WTC11 (cell line): Measurements from ENCODE around the gene TMEM14A. TPM values are rescaled to one million over a fixed set of nuclear protein-coding genes. Genes with fewer than 3 reads are reported as not detected.
"Not testable (repeated sequence)": the region's sequence is repeated elsewhere in the genome, so short reads cannot be mapped to it uniquely, and the experiment has no call there.

Experiments used
- ATAC-seq: fragments of 200-7000 bp; cut with Tn5 transposase; 2 replicates; pipeline ENCODE4 v1.10.0; 2021; ENCODE audit warnings: mild to moderate bottlenecking, moderate library complexity
- CTCF ChIA-PET: fragments of 300-600 bp; sonication (Branson Sonifier 250); formaldehyde crosslinking; loops from one replicate; lab custom pipeline; 2021; ENCODE audit warnings: antibody characterized with exemption; lab: Charles Lee
- POLR2A ChIA-PET: fragments of 350-600 bp; sonication (Branson Sonifier 250); formaldehyde crosslinking; loops from one replicate; lab custom pipeline; 2021; ENCODE audit warnings: antibody characterized with exemption; lab: Charles Lee
- DNase-seq: peaks from one replicate; pipeline ENCODE4 v3.0.0; 2021; ENCODE audit warnings: low spot score
- H3K27ac Mint-ChIP-seq: 2 replicates; pipeline ENCODE4 v1.8.0; 2021; ENCODE audit warnings: mixed read lengths
- H3K27me3 Mint-ChIP-seq: 2 replicates; pipeline ENCODE4 v1.8.0; 2021; ENCODE audit warnings: low read depth, mild to moderate bottlenecking, moderate library complexity, mixed read lengths
- H3K36me3 Mint-ChIP-seq: 2 replicates; pipeline ENCODE4 v1.8.0; 2021; ENCODE audit warnings: mixed read lengths
- H3K4me1 Mint-ChIP-seq: 2 replicates; pipeline ENCODE4 v1.8.0; 2022; ENCODE audit warnings: mixed read lengths
- H3K4me3 Mint-ChIP-seq: 2 replicates; pipeline ENCODE4 v1.8.0; 2021; ENCODE audit warnings: mild to moderate bottlenecking, moderate library complexity, mixed read lengths
- H3K9me3 Mint-ChIP-seq: 2 replicates; pipeline ENCODE4 v1.8.0; 2021; ENCODE audit warnings: mixed read lengths
- ELF4 ChIP-seq: sonication (generic); formaldehyde crosslinking; IDR thresholded peaks from 2 replicates; pipeline ENCODE4 v1.8.1; 2022; ENCODE audit warnings: low read depth, mild to moderate bottlenecking, moderate library complexity, missing genetic modification reagents
- EMX1 ChIP-seq: fragments of 250-450 bp; sonication (Bioruptor Pico); IDR thresholded peaks from 2 replicates; pipeline ENCODE4 v1.8.0; 2021; ENCODE audit warnings: mild to moderate bottlenecking
- ESRRA ChIP-seq: sonication (generic); formaldehyde crosslinking; IDR thresholded peaks from 2 replicates; pipeline ENCODE4 v1.8.1; 2022; ENCODE audit warnings: mild to moderate bottlenecking, missing genetic modification reagents, borderline replicate concordance
- FOXJ3 ChIP-seq: sonication (generic); formaldehyde crosslinking; IDR thresholded peaks from 2 replicates; pipeline ENCODE4 v1.9.0; 2021; ENCODE audit warnings: missing genetic modification reagents, mild to moderate bottlenecking, borderline replicate concordance
- FOXP1 ChIP-seq: sonication (generic); formaldehyde crosslinking; IDR thresholded peaks from 2 replicates; pipeline ENCODE4 v1.8.0; 2022; ENCODE audit warnings: missing genetic modification reagents, mild to moderate bottlenecking, moderate library complexity, borderline replicate concordance
- JAZF1 ChIP-seq: fragments of 250-450 bp; sonication (Bioruptor Pico); IDR thresholded peaks from 2 replicates; pipeline ENCODE4 v1.9.0; 2021; ENCODE audit warnings: moderate library complexity, mild to moderate bottlenecking, inconsistent platforms
- MXD4 ChIP-seq: fragments of 250-450 bp; sonication (Bioruptor Pico); IDR thresholded peaks from 2 replicates; pipeline ENCODE4 v1.8.0; 2021; ENCODE audit warnings: mild to moderate bottlenecking, moderate library complexity, borderline replicate concordance
- NFYB ChIP-seq: sonication (generic); formaldehyde crosslinking; conservative IDR thresholded peaks from 2 replicates; pipeline ENCODE4 v1.8.0; 2022; ENCODE audit warnings: low read depth, missing genetic modification reagents
- NR1H2 ChIP-seq: sonication (generic); formaldehyde crosslinking; IDR thresholded peaks from 2 replicates; pipeline ENCODE4 v1.9.0; 2021; ENCODE audit warnings: mild to moderate bottlenecking, moderate library complexity, missing genetic modification reagents
- NR2C2 ChIP-seq: sonication (generic); formaldehyde crosslinking; IDR thresholded peaks from 2 replicates; pipeline ENCODE4 v1.8.0; 2022; ENCODE audit warnings: mild to moderate bottlenecking, missing genetic modification reagents
- NR3C1 ChIP-seq: sonication (generic); formaldehyde crosslinking; conservative IDR thresholded peaks from 2 replicates; pipeline ENCODE4 v1.8.1; 2023; ENCODE audit warnings: low read depth, mild to moderate bottlenecking, missing genetic modification reagents
- TCF7 ChIP-seq: sonication (generic); formaldehyde crosslinking; IDR thresholded peaks from 2 replicates; pipeline ENCODE4 v1.8.0; 2022; ENCODE audit warnings: mild to moderate bottlenecking, low read depth, missing genetic modification reagents, moderate library complexity
- ZBTB21 ChIP-seq: sonication (generic); formaldehyde crosslinking; IDR thresholded peaks from 2 replicates; pipeline ENCODE4 v1.8.1; 2023; ENCODE audit warnings: mild to moderate bottlenecking, missing genetic modification reagents, borderline replicate concordance
- ZNF232 ChIP-seq: sonication (generic); formaldehyde crosslinking; IDR thresholded peaks from 2 replicates; pipeline ENCODE4 v1.8.0; 2022; ENCODE audit warnings: mild to moderate bottlenecking, missing genetic modification reagents
- total RNA-seq: library from RNA; stranded (reverse); gene quantifications from 3 replicates; pipeline ENCODE4 v1.2.3, GENCODE V29; 2021
- TF ChIP-seq, protein P1 (sequence below): sonication (generic); formaldehyde crosslinking; conservative IDR thresholded peaks from 2 replicates; pipeline ENCODE4 v1.8.1; 2022; ENCODE audit warnings: mild to moderate bottlenecking, missing genetic modification reagents
- TF ChIP-seq, protein P2 (sequence below): sonication (generic); formaldehyde crosslinking; IDR thresholded peaks from 2 replicates; pipeline ENCODE4 v1.8.1; 2022; ENCODE audit warnings: low read depth, missing genetic modification reagents, borderline replicate concordance
- TF ChIP-seq, protein P3 (sequence below): sonication (generic); formaldehyde crosslinking; IDR thresholded peaks from 2 replicates; pipeline ENCODE4 v1.8.1; 2022; ENCODE audit warnings: mild to moderate bottlenecking, moderate library complexity, missing genetic modification reagents
- TF ChIP-seq, protein P4 (sequence below): sonication (generic); formaldehyde crosslinking; IDR thresholded peaks from 2 replicates; pipeline ENCODE4 v1.8.1; 2023; ENCODE audit warnings: mild to moderate bottlenecking, missing genetic modification reagents
- TF ChIP-seq, protein P5 (sequence below): sonication (generic); formaldehyde crosslinking; IDR thresholded peaks from 2 replicates; pipeline ENCODE4 v1.8.1; 2023; ENCODE audit warnings: mild to moderate bottlenecking, missing genetic modification reagents, moderate library complexity
- TF ChIP-seq, protein P6 (sequence below): sonication (generic); formaldehyde crosslinking; IDR thresholded peaks from 2 replicates; pipeline ENCODE4 v1.8.0; 2022; ENCODE audit warnings: missing genetic modification reagents
- TF ChIP-seq, protein P7 (sequence below): fragments of 250-450 bp; sonication (Bioruptor Pico); conservative IDR thresholded peaks from 2 replicates; pipeline ENCODE4 v1.9.0; 2021; ENCODE audit warnings: mild to moderate bottlenecking

Gene TMEM14A
- total RNA-seq, 1 experiment from 2014 or later = 8.7 TPM

DNA sequence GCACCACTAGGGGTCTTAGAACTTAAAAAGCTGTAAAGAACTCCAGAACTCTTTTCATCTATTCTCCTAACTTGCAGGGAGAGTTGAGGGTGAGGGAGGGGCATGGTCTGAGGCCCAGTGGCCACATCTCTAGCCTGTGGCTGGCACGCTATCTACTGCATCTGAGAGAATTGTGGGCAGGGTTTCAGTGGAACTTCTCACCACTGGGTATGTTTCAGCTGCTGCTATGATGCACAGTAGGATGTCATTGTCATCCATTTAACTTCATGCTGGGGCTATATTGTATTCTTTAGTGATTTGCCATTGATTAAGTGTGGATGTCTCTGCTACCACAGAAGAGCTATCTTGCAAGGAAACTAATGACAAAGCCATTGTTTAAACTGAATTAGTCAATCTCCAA is 4.5 kb downstream of the TMEM14A start (continued):
- TF ChIP-seq, protein P1, sequence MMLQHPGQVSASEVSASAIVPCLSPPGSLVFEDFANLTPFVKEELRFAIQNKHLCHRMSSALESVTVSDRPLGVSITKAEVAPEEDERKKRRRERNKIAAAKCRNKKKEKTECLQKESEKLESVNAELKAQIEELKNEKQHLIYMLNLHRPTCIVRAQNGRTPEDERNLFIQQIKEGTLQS (CRISPR knock-in tag) = no peak
- TF ChIP-seq JAZF1 (CRISPR knock-in tag) = no peak
- no peak for TF ChIP-seq FOXP1 (CRISPR knock-in tag)
- TF ChIP-seq, protein P2, sequence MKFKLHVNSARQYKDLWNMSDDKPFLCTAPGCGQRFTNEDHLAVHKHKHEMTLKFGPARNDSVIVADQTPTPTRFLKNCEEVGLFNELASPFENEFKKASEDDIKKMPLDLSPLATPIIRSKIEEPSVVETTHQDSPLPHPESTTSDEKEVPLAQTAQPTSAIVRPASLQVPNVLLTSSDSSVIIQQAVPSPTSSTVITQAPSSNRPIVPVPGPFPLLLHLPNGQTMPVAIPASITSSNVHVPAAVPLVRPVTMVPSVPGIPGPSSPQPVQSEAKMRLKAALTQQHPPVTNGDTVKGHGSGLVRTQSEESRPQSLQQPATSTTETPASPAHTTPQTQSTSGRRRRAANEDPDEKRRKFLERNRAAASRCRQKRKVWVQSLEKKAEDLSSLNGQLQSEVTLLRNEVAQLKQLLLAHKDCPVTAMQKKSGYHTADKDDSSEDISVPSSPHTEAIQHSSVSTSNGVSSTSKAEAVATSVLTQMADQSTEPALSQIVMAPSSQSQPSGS (CRISPR knock-in tag) = no peak
- TF ChIP-seq, protein P3, sequence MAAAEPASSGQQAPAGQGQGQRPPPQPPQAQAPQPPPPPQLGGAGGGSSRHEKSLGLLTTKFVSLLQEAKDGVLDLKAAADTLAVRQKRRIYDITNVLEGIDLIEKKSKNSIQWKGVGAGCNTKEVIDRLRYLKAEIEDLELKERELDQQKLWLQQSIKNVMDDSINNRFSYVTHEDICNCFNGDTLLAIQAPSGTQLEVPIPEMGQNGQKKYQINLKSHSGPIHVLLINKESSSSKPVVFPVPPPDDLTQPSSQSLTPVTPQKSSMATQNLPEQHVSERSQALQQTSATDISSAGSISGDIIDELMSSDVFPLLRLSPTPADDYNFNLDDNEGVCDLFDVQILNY (CRISPR knock-in tag) = no peak
- TF ChIP-seq, protein P4, sequence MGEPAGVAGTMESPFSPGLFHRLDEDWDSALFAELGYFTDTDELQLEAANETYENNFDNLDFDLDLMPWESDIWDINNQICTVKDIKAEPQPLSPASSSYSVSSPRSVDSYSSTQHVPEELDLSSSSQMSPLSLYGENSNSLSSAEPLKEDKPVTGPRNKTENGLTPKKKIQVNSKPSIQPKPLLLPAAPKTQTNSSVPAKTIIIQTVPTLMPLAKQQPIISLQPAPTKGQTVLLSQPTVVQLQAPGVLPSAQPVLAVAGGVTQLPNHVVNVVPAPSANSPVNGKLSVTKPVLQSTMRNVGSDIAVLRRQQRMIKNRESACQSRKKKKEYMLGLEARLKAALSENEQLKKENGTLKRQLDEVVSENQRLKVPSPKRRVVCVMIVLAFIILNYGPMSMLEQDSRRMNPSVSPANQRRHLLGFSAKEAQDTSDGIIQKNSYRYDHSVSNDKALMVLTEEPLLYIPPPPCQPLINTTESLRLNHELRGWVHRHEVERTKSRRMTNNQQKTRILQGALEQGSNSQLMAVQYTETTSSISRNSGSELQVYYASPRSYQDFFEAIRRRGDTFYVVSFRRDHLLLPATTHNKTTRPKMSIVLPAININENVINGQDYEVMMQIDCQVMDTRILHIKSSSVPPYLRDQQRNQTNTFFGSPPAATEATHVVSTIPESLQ (CRISPR knock-in tag) = no peak
- TF ChIP-seq NR2C2 (CRISPR knock-in tag) = no peak

DNA sequence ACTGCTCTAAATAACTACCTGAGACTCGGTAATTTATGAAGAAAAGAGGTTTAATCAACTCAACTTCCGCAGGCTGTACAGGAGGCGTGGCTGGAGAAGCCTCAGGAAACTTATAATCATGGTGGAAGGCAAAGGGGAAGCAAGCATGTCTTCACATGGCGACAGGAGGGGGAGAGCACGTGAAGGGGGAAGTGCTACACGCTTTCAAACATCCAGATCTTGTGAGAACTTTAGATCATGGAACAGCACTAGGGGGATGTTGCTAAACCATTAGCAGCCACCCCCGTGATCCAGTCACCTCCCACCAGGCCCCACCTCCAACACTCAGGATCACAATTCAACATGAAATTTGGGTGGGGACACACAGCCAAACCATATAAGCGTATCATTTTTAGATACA is 5.7 kb downstream of the TMEM14A start:
- not testable (repeated sequence) for H3K9me3 Mint-ChIP-seq, ATAC-seq

DNA sequence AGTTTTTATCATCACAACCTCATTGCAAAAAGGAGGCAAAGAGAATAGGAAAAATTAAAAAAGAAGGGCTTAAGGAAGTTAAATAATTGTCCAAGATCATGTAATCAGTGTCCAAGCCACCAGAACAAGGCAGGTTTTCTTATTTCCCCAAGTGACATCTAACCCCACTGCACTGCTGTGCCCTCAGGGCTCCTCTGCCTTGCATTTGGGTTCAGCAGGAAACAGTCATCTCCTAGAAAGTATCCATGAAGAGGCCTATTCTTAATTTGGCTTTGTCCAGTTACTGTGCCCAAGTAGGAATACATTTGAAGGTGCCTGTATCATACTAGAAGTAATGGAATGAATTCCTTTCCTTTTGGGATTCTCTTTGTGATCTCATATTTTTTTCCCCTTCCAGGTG is 10.5 kb downstream of the TMEM14A start:
- ATAC-seq = no peak
- no peaks in the 10 kb centered on the region for H3K9me3 Mint-ChIP-seq
- no peaks in the 10 kb centered on the region for H3K27me3 Mint-ChIP-seq
- no peak for DNase-seq
- H3K4me3 Mint-ChIP-seq = no peak overlapping the region
- ChIA-PET POLR2A (no interaction called here), CTCF (no interaction called here)
- peaks cover 10% of the 10 kb centered on the region for H3K36me3 Mint-ChIP-seq
- no peak overlapping the region for H3K27ac Mint-ChIP-seq
- H3K4me1 Mint-ChIP-seq = no peaks in the 10 kb centered on the region
- TF ChIP-seq ZNF232 (CRISPR knock-in tag) (no peak), EMX1 (CRISPR knock-in tag) (no peak), NR1H2 (CRISPR knock-in tag) (no peak), TCF7 (no peak), NR2C2 (CRISPR knock-in tag) (no peak), ESRRA (no peak), NR3C1 (CRISPR knock-in tag) (no peak), ZBTB21 (CRISPR knock-in tag) (no peak), NFYB (CRISPR knock-in tag) (no peak), FOXJ3 (CRISPR knock-in tag) (no peak), MXD4 (CRISPR knock-in tag) (no peak), ELF4 (CRISPR knock-in tag) (no peak)
- TF ChIP-seq, protein P5, sequence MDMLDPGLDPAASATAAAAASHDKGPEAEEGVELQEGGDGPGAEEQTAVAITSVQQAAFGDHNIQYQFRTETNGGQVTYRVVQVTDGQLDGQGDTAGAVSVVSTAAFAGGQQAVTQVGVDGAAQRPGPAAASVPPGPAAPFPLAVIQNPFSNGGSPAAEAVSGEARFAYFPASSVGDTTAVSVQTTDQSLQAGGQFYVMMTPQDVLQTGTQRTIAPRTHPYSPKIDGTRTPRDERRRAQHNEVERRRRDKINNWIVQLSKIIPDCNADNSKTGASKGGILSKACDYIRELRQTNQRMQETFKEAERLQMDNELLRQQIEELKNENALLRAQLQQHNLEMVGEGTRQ = no peak
- TF ChIP-seq, protein P6, sequence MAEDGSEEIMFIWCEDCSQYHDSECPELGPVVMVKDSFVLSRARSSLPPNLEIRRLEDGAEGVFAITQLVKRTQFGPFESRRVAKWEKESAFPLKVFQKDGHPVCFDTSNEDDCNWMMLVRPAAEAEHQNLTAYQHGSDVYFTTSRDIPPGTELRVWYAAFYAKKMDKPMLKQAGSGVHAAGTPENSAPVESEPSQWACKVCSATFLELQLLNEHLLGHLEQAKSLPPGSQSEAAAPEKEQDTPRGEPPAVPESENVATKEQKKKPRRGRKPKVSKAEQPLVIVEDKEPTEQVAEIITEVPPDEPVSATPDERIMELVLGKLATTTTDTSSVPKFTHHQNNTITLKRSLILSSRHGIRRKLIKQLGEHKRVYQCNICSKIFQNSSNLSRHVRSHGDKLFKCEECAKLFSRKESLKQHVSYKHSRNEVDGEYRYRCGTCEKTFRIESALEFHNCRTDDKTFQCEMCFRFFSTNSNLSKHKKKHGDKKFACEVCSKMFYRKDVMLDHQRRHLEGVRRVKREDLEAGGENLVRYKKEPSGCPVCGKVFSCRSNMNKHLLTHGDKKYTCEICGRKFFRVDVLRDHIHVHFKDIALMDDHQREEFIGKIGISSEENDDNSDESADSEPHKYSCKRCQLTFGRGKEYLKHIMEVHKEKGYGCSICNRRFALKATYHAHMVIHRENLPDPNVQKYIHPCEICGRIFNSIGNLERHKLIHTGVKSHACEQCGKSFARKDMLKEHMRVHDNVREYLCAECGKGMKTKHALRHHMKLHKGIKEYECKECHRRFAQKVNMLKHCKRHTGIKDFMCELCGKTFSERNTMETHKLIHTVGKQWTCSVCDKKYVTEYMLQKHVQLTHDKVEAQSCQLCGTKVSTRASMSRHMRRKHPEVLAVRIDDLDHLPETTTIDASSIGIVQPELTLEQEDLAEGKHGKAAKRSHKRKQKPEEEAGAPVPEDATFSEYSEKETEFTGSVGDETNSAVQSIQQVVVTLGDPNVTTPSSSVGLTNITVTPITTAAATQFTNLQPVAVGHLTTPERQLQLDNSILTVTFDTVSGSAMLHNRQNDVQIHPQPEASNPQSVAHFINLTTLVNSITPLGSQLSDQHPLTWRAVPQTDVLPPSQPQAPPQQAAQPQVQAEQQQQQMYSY = no peak
- TF ChIP-seq, protein P7, sequence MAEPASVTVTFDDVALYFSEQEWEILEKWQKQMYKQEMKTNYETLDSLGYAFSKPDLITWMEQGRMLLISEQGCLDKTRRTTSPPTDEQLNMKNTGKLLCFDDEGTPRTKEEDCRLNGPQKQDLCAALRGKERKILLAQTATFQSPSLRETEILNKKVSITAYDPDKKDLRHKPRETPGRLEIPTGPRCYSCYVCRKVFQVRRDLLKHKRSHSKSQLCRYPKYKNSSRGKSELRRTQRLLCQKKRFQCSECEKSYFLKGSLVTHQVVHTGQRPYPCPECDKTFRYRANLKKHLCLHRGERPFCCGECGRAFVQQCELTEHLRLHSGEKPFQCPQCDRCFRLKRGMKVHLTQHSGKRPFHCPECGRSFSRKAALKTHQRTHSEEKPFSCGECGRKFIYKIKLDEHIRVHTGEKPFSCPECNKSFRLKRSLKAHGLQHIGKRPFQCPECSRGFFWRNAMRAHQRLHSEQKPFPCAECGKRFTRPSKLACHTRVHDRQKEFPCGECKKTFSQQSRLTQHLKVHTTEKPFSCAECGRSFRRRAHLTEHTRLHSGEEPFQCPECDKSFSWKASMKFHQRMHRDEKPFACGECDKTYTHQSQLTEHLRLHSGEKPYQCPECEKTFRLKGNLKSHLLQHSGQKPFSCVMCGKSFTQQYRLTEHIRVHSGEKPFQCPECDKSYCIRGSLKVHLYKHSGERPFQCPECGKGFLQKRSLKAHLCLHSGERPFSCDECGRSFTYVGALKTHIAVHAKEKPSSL (CRISPR knock-in tag) = no peak

More for the DNA sequence above, 5.7 kb downstream of the TMEM14A start:
- POLR2A ChIA-PET, H3K4me3 Mint-ChIP-seq, H3K27ac Mint-ChIP-seq, H3K27me3 Mint-ChIP-seq, DNase-seq: not testable (repeated sequence)
- peaks cover 16% of the 10 kb centered on the region for H3K4me1 Mint-ChIP-seq
- peaks cover 16% of the 10 kb centered on the region for H3K36me3 Mint-ChIP-seq
- CTCF ChIA-PET = interaction anchor here (1.6 kb wide), 1 partner anchor 257 kb away, joined by 10 read pairs; the partner anchor contains the start of gene EFHC1
